Smooth muscle cell (in vitro differentiated cells): Measurements from ENCODE around the gene ELOVL1. TPM values are rescaled to one million over a fixed set of nuclear protein-coding genes. Genes with fewer than 3 reads are reported as not detected.

ENCODE experiments used
- DNase-seq: peaks from one replicate; lab custom pipeline; 2025; ENCODE audit not compliant: unreplicated experiment; lab: John Stamatoyannopoulos, UW
- H2AFZ ChIP-seq: fragments of 200-600 bp; sonication (generic); 2 replicates; pipeline ENCODE4 v1.6.0; 2016; ENCODE audit warnings: antibody characterized with exemption, low read depth, mild to moderate bottlenecking
- H3F3A ChIP-seq: fragments of 200-600 bp; sonication (generic); 2 replicates; pipeline ENCODE4 v1.6.0; 2017; ENCODE audit warnings: antibody characterized with exemption, low read depth
- H3K27ac ChIP-seq: fragments of 200-600 bp; sonication (generic); 2 replicates; pipeline ENCODE4 v1.5.1; 2016; ENCODE audit warnings: low read depth, mild to moderate bottlenecking
- H3K27me3 ChIP-seq: fragments of 200-600 bp; sonication (generic); 2 replicates; pipeline ENCODE4 v1.6.1; 2016; ENCODE audit warnings: low read depth, mild to moderate bottlenecking
- H3K36me3 ChIP-seq: fragments of 200-600 bp; sonication (generic); 2 replicates; pipeline ENCODE4 v1.5.1; 2016; ENCODE audit warnings: low read depth
- H3K4me1 ChIP-seq: fragments of 200-600 bp; sonication (generic); 2 replicates; pipeline ENCODE4 v1.5.1; 2016; ENCODE audit warnings: low read depth
- H3K4me2 ChIP-seq: fragments of 200-600 bp; sonication (generic); 2 replicates; pipeline ENCODE4 v1.6.0; 2016; ENCODE audit warnings: mild to moderate bottlenecking
- H3K4me3 ChIP-seq: fragments of 200-600 bp; sonication (generic); 2 replicates; pipeline ENCODE4 v1.5.1; 2016; ENCODE audit warnings: mild to moderate bottlenecking
- H3K79me2 ChIP-seq: fragments of 200-600 bp; sonication (generic); 2 replicates; pipeline ENCODE4 v1.6.0; 2016; ENCODE audit warnings: low read depth, mild to moderate bottlenecking
- H3K9ac ChIP-seq: fragments of 200-600 bp; sonication (generic); 2 replicates; pipeline ENCODE4 v1.6.0; 2016; ENCODE audit warnings: low read depth
- H3K9me3 ChIP-seq: fragments of 200-600 bp; sonication (generic); replicated peaks from 2 replicates; pipeline ENCODE4 v1.5.1; 2016; ENCODE audit warnings: low read depth
- H4K20me1 ChIP-seq: fragments of 200-600 bp; sonication (generic); 2 replicates; pipeline ENCODE4 v1.6.0; 2016; ENCODE audit warnings: low read depth
- CTCF ChIP-seq: fragments of 200-600 bp; sonication (generic); IDR thresholded peaks from 2 replicates; pipeline ENCODE4 v1.5.1; 2017; ENCODE audit warnings: borderline replicate concordance, mild to moderate bottlenecking, antibody characterized with exemption; ENCODE audit not compliant: insufficient read depth, poor library complexity, severe bottlenecking
- WGBS: methylation state at CpG from one replicate; pipeline ENCODE4 v1.1.7; 2016; ENCODE audit warnings: low lambda C conversion rate; 5-methylcytosine and 5-hydroxymethylcytosine counted together
- polyA plus RNA-seq: library from polyadenylated mRNA; unstranded; fragments of >200 nt; fragmentation: Nextera tagmentation; extraction: Ambion mirVana; gene quantifications from 2 replicates; pipeline ENCODE4 v1.2.1, GENCODE V29; 2016
- total RNA-seq: library from RNA; depleted of rRNA; stranded (reverse); fragments of >200 nt; gene quantifications from 2 replicates; pipeline ENCODE4 v1.2.3, GENCODE V29; 2014

ELOVL1 gene
- total and polyA plus RNA-seq, 2 experiments from 2014 or later = 101 to 109 TPM

GRCh38 chr1:43321331-43321891 is 46.4 kb downstream of the ELOVL1 start:
- Histone ChIP-seq H3F3A (no peaks in the 10 kb centered on the region), H3K9me3 (peaks cover 8% of the 10 kb centered on the region), H3K36me3 (no peaks in the 10 kb centered on the region), H3K4me2 (no peak overlapping the region), H3K9ac (no peak overlapping the region), H3K4me3 (no peak overlapping the region), H3K27ac (no peak overlapping the region), H2AFZ (no peak overlapping the region), H3K4me1 (no peaks in the 10 kb centered on the region), H3K79me2 (no peaks in the 10 kb centered on the region), H4K20me1 (no peaks in the 10 kb centered on the region), H3K27me3 (no peaks in the 10 kb centered on the region)
- no peak for DNase-seq
- 90% methylated on average over 16 of the region's 16 CpGs for WGBS
- TF ChIP-seq CTCF = no peak

GRCh38 chr1:43319766-43320165 is 48.0 kb downstream of the ELOVL1 start:
- no peaks in the 10 kb centered on the region for H3K27me3 ChIP-seq
- DNase-seq = no peak
- H3K79me2 ChIP-seq = no peaks in the 10 kb centered on the region
- WGBS = 67% methylated on average over 3 of the region's 3 CpGs
- no peak for TF ChIP-seq CTCF
- no peaks in the 10 kb centered on the region for H4K20me1 ChIP-seq
- H3K27ac ChIP-seq = no peak overlapping the region
- no peak overlapping the region for H3K9ac ChIP-seq
- H3K4me1 ChIP-seq = no peaks in the 10 kb centered on the region
- no peak overlapping the region for H3K4me3 ChIP-seq
- no peaks in the 10 kb centered on the region for H3K9me3 ChIP-seq
- no peaks in the 10 kb centered on the region for H3F3A ChIP-seq
- no peaks in the 10 kb centered on the region for H3K36me3 ChIP-seq
- H2AFZ ChIP-seq = no peak overlapping the region
- no peak overlapping the region for H3K4me2 ChIP-seq

- H3K9me3 ChIP-seq = no peaks in the 10 kb centered on the region
- H3K4me3 ChIP-seq = no peak overlapping the region
- no peak overlapping the region for H3K27ac ChIP-seq
- H2AFZ ChIP-seq = no peak overlapping the region
- no peaks in the 10 kb centered on the region for H3K79me2 ChIP-seq
- TF ChIP-seq CTCF = no peak
- DNase-seq = no peak
- no peak overlapping the region for H3K4me2 ChIP-seq
- no peaks in the 10 kb centered on the region for H3K36me3 ChIP-seq
- no peaks in the 10 kb centered on the region for H4K20me1 ChIP-seq
- no peaks in the 10 kb centered on the region for H3K27me3 ChIP-seq
- no peaks in the 10 kb centered on the region for H3F3A ChIP-seq
- H3K9ac ChIP-seq = no peak overlapping the region
- 95% methylated on average over 5 of the region's 5 CpGs for WGBS
- no peaks in the 10 kb centered on the region for H3K4me1 ChIP-seq
Observed at GRCh38 chr1:43319288-43319687, 48.5 kb downstream of the ELOVL1 start.

GRCh38 chr1:43318831-43319230 is 49.0 kb downstream of the ELOVL1 start:
- H3K4me3 ChIP-seq = no peak overlapping the region
- no peak for DNase-seq

More at GRCh38 chr1:43318831-43319230, 49.0 kb downstream of the ELOVL1 start:
- Histone ChIP-seq H3K9ac (no peak overlapping the region), H3K27ac (no peak overlapping the region), H3K27me3 (no peaks in the 10 kb centered on the region), H3K4me2 (no peak overlapping the region), H3K36me3 (no peaks in the 10 kb centered on the region), H3K9me3 (no peaks in the 10 kb centered on the region), H3K4me1 (no peaks in the 10 kb centered on the region), H2AFZ (no peak overlapping the region), H4K20me1 (no peaks in the 10 kb centered on the region), H3F3A (no peaks in the 10 kb centered on the region), H3K79me2 (no peaks in the 10 kb centered on the region)
- TF ChIP-seq CTCF = no peak
- 80% methylated on average over 4 of the region's 4 CpGs for WGBS
